K562 (cell line): ENCODE measurements around the gene COL25A1.

Experiments
- GABPA ChIP-seq: fragments of 200-800 bp; sonication (Bioruptor generic); conservative IDR thresholded peaks from 2 replicates; pipeline ENCODE4 v1.6.1; 2016; ENCODE audit warnings: low read depth, missing genetic modification characterization, missing compliant biosample characterization
- RFX5 ChIP-seq: IDR thresholded peaks from 2 replicates; pipeline ENCODE4 v1.6.1; 2011; ENCODE audit warnings: low read depth, mild to moderate bottlenecking, improper control_type of control experiment, low read length

DNA sequence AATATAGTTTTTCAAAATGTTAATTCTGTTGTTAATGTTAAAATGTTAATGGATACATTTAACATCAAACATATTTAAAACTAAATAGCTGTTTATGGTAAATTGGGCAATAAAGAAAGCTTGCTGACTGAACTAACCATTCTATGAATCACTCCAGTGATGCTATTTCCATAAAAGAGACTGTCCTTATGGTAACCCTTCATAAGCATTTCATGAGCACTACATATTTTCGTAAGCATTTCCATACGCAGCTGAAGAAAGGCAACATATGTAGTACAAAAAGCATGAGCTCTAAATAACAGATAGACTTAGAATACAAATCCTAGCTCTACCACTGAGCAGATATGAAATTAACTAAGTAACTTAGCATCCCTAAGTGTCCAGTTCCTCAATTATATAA, 188.9 kb downstream of the COL25A1 start:
- no peak for TF ChIP-seq GABPA (tag)
- no peak for TF ChIP-seq RFX5
